Caco-2 (cell line): ENCODE measurements around the gene EIF1AY. TPM values are rescaled to one million over a fixed set of nuclear protein-coding genes. Genes with fewer than 3 reads are reported as not detected.
"Not testable (repeated sequence)": the region's sequence is repeated elsewhere in the genome, so short reads cannot be mapped to it uniquely, and the experiment has no call there.

Experiments used
- BruUV-seq: library from RNA; stranded (reverse); fragments of 400-500 nt; replicated peaks from 2 replicates; lab custom pipeline; 2021; lab: Mats Ljungman, UMichigan
- CTCF ChIA-PET: fragments of 300-600 bp; sonication (Branson Sonifier 250); formaldehyde crosslinking; loops from one replicate; lab custom pipeline; 2022; ENCODE audit warnings: antibody characterized with exemption; lab: Charles Lee
- POLR2A ChIA-PET: fragments of 300-600 bp; sonication (Branson Sonifier 250); formaldehyde crosslinking; loops from one replicate; lab custom pipeline; 2022; ENCODE audit warnings: antibody characterized with exemption; lab: Charles Lee
- DNase-seq, 2 experiments: peaks; one replicate each; pipeline versions ENCODE4 v3.0.0 to v3.0.0-alpha.2; 2020 to 2022
- H3K27me3 ChIP-seq: replicated peaks from 2 replicates; pipeline ENCODE4 v1.6.0; 2011; ENCODE audit warnings: low read length; ENCODE audit not compliant: control insufficient read depth, insufficient read depth
- H3K36me3 ChIP-seq: 2 replicates; pipeline ENCODE4 v1.5.1; 2011; ENCODE audit warnings: low read length; ENCODE audit not compliant: control insufficient read depth, insufficient read depth
- H3K4me1 ChIP-seq: fragments of 250-450 bp; sonication (Bioruptor Pico); 2 replicates; pipeline ENCODE4 v1.5.1; 2020; ENCODE audit warnings: mild to moderate bottlenecking
- H3K4me3 ChIP-seq: 2 replicates; pipeline ENCODE4 v1.5.1; 2011; ENCODE audit warnings: low read depth, mild to moderate bottlenecking, control low read depth, low read length
- H3K9me3 ChIP-seq: fragments of 250-450 bp; sonication (Bioruptor Pico); 2 replicates; pipeline ENCODE4 v1.5.1; 2020; ENCODE audit warnings: mild to moderate bottlenecking, moderate library complexity
- H3K27ac Mint-ChIP-seq: one replicate; pipeline ENCODE4 v1.8.0; 2022; ENCODE audit warnings: mixed read lengths; ENCODE audit not compliant: unreplicated experiment
- H3K27me3 Mint-ChIP-seq: one replicate; pipeline ENCODE4 v1.8.0; 2022; ENCODE audit warnings: mixed read lengths; ENCODE audit not compliant: insufficient read depth, unreplicated experiment
- H3K36me3 Mint-ChIP-seq: one replicate; pipeline ENCODE4 v1.8.0; 2022; ENCODE audit warnings: mild to moderate bottlenecking, mixed read lengths; ENCODE audit not compliant: insufficient read depth, unreplicated experiment
- H3K4me1 Mint-ChIP-seq: one replicate; pipeline ENCODE4 v1.8.0; 2022; ENCODE audit warnings: low read depth, mixed read lengths; ENCODE audit not compliant: unreplicated experiment
- H3K4me3 Mint-ChIP-seq: one replicate; pipeline ENCODE4 v1.8.0; 2022; ENCODE audit warnings: mild to moderate bottlenecking, moderate library complexity, mixed read lengths; ENCODE audit not compliant: unreplicated experiment
- H3K9me3 Mint-ChIP-seq: one replicate; pipeline ENCODE4 v1.8.0; 2022; ENCODE audit warnings: mixed read lengths; ENCODE audit not compliant: unreplicated experiment
- CTCF ChIP-seq, 2 experiments: fragments of 200-600 bp in 1 of 2; IDR thresholded peaks; 1 replicate in 1 of 2; 2 replicates in 1 of 2; pipeline versions ENCODE4 v1.5.1 to v1.8.0; 2011 to 2022; ENCODE audit warnings: antibody characterized with exemption in 1 of 2, control low read depth in 1 of 2, inconsistent platforms in 1 of 2, low read depth in 1 of 2, low read length in 1 of 2, mild to moderate bottlenecking in 1 of 2, moderate library complexity in 1 of 2; ENCODE audit not compliant: insufficient read depth in 1 of 2, severe bottlenecking in 1 of 2, unreplicated experiment in 1 of 2
- intact Hi-C: fragments of 100-400 bp; cut with micrococcal nuclease; formaldehyde crosslinking; loops from one replicate; pipeline ENCODE4 v1.10.0; 2022; ENCODE audit not compliant: unreplicated experiment
- total RNA-seq: library from RNA; stranded (reverse); gene quantifications from 2 replicates; pipeline ENCODE4 v1.2.3, GENCODE V29; 2022

EIF1AY gene
- total RNA-seq, 1 experiment from 2014 or later, result not detected

- H3K4me1 Mint-ChIP-seq, result no peaks in the 10 kb centered on the region
- ChIA-PET POLR2A (no interaction called here), CTCF (no interaction called here)
Observed at GRCh38 chrY:20549289-20549688, 26.3 kb upstream of the EIF1AY start.

GRCh38 chrY:20551840-20552239 is 23.7 kb upstream of the EIF1AY start:
- intact Hi-C loops, result no loop called here
- BruUV-seq, result no TSS peak
- H3K4me3 ChIP-seq, result no peak overlapping the region
- Mint-ChIP-seq H3K36me3 (no peaks in the 10 kb centered on the region), H3K27ac (no peak overlapping the region), H3K27me3 (no peaks in the 10 kb centered on the region), H3K4me1 (no peaks in the 10 kb centered on the region), H3K9me3 (no peaks in the 10 kb centered on the region), H3K4me3 (no peak overlapping the region)
- no peaks in the 10 kb centered on the region for H3K36me3 ChIP-seq
- CTCF ChIA-PET, result no interaction called here
- H3K9me3 ChIP-seq, result no peaks in the 10 kb centered on the region
- POLR2A ChIA-PET, result no interaction called here
- H3K4me1 ChIP-seq, result no peaks in the 10 kb centered on the region
- DNase-seq, result no peak
- no peaks in the 10 kb centered on the region for H3K27me3 ChIP-seq
- TF ChIP-seq CTCF (IDR thresholded peaks at IDR 0.05; ENCODE audit: insufficient read depth in 1 of 2, low read depth in 1 of 2, low read length in 1 of 2, severe bottlenecking in 1 of 2, unreplicated experiment in 1 of 2), result no peak

More at GRCh38 chrY:20549289-20549688, 26.3 kb upstream of the EIF1AY start:
- intact Hi-C loops, result no loop called here
- no peak for TF ChIP-seq CTCF (IDR thresholded peaks at IDR 0.05; ENCODE audit: insufficient read depth in 1 of 2, low read depth in 1 of 2, low read length in 1 of 2, severe bottlenecking in 1 of 2, unreplicated experiment in 1 of 2)
- Histone ChIP-seq H3K36me3 (no peaks in the 10 kb centered on the region), H3K4me1 (no peaks in the 10 kb centered on the region), H3K9me3 (no peaks in the 10 kb centered on the region), H3K27me3 (no peaks in the 10 kb centered on the region), H3K4me3 (no peak overlapping the region)
- no peaks in the 10 kb centered on the region for H3K36me3 Mint-ChIP-seq
- no TSS peak for BruUV-seq
- DNase-seq, result no peak
- H3K27ac Mint-ChIP-seq, result no peak overlapping the region
- no peaks in the 10 kb centered on the region for H3K27me3 Mint-ChIP-seq
- no peaks in the 10 kb centered on the region for H3K9me3 Mint-ChIP-seq
- H3K4me3 Mint-ChIP-seq, result no peak overlapping the region

DNA sequence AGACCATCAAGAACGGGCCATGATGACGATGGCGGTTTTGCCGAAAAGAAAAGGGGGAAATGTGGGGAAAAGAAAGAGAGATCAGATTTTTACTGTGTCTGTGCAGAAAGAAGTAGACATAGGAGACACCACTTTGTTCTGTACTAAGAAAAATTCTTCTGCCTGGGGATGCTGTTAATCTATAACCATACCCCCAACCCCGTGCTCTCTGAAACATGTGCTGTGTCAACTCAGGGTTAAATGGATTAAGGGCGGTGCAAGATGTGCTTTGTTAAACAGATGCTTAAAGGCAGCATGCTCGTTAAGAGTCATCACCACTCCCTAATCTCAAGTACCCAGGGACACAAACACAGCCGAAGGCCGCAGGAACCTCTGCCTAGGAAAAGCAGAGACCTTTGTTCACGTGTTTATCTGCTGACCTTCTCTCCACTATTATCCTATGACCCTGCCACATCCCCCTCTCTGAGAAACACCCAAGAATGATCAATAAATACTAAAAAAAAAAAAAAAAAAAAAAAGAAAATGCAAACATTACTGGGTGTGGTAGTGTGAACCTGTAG is 22.7 kb upstream of the EIF1AY start:
- BruUV-seq, POLR2A ChIA-PET, DNase-seq, intact Hi-C loops, H3K27me3 ChIP-seq, H3K36me3 Mint-ChIP-seq, H3K4me3 Mint-ChIP-seq, H3K4me1 ChIP-seq, H3K36me3 ChIP-seq, H3K4me1 Mint-ChIP-seq, H3K9me3 Mint-ChIP-seq, H3K27ac Mint-ChIP-seq, H3K4me3 ChIP-seq, H3K9me3 ChIP-seq, H3K27me3 Mint-ChIP-seq, CTCF ChIA-PET: not testable (repeated sequence)

DNA sequence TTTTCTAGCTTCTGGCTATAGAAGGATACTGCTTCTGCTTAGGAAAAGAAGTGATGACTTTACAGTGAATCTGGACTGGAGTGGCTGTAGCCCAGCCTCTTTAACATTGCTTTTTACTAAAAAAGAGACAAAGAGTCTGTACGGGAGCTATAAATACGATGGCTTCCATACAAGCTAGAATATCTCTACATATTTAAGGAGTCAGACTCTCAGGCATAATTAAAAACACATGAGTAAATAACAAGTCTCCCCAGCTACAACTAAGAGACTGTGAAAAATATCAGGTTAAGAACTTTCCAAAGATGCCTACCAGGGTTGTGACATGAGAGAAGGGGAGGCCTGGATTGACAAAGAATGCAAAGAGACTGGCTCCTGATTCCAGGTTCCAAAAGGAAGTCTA is 19.8 kb upstream of the EIF1AY start:
- Histone ChIP-seq H3K9me3 (no peaks in the 10 kb centered on the region), H3K4me1 (no peaks in the 10 kb centered on the region), H3K4me3 (no peak overlapping the region), H3K27me3 (no peaks in the 10 kb centered on the region), H3K36me3 (no peaks in the 10 kb centered on the region)
- Mint-ChIP-seq H3K27me3 (no peaks in the 10 kb centered on the region), H3K4me1 (no peaks in the 10 kb centered on the region), H3K9me3 (no peaks in the 10 kb centered on the region), H3K27ac (no peak overlapping the region), H3K4me3 (no peak overlapping the region), H3K36me3 (no peaks in the 10 kb centered on the region)
- CTCF ChIA-PET, result no interaction called here
- intact Hi-C loops, result no loop called here
- POLR2A ChIA-PET, result no interaction called here
- BruUV-seq, result no TSS peak
- DNase-seq, result no peak
- no peak for TF ChIP-seq CTCF (IDR thresholded peaks at IDR 0.05; ENCODE audit: insufficient read depth in 1 of 2, low read depth in 1 of 2, low read length in 1 of 2, severe bottlenecking in 1 of 2, unreplicated experiment in 1 of 2)
